ENCODE data around the gene MILR1. TPM values are rescaled to one million over a fixed set of nuclear protein-coding genes. Genes with fewer than 3 reads are reported as not detected.
"Not testable (repeated sequence)": the region's sequence is repeated elsewhere in the genome, so short reads cannot be mapped to it uniquely, and the experiment has no call there.

The MILR1 gene
- total RNA-seq, 1 experiment from 2014 or later, result 35.9 TPM

DNA sequence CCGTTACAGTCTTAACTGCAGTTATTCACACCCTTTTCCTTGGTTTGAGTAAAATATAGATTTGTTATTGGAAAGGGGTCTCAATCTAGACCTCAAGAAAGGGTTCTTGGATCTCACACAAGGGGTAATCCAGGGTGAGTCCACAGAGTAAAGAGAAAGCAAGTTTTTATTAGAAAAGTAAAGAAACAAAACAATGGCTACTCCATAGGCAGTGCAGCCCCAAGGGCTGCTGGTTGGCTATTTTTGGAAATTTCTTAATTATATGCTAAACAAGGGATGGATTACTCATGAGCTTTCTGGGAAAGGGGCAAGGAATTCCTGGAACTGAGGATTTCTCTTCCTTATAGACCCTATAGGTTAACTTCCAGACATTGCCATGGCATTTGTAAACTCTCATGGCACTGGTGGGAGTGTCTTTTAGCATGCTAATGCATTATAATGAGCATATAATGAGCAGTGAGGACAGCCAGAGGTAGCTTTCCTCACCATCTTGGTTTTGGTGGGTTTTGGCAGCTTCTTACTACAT, 24.5 kb upstream of the MILR1 start:
- in situ Hi-C loops (cut with HindIII; ENCODE audit: low pct_unique_long_range_greater_than_20kb, low sequenced_read_pairs), result no loop called here
- DNase-seq (ENCODE audit: low read depth), result no peak

DNA sequence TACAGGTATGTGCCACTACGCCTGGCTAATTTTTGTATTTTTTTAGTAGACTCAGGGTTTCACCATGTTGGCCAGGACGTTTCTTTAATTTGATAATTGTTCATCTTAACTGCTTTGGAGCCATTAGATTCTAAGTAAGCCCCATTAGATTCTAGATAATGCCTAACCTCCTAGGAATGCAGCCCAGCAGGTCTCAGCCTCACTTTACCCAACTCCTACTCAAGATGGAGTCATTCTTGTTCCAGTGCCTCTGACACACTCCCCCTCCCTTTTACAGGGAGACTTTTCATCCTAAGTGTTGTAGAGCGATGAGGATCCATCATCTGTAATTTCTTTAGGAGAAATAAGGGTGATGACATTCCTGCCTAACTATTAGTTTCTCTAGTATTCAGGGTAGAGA, 23.7 kb upstream of the MILR1 start:
- DNase-seq (ENCODE audit: low read depth), result no peak
- in situ Hi-C loops (cut with HindIII; ENCODE audit: low pct_unique_long_range_greater_than_20kb, low sequenced_read_pairs), result no loop called here

DNA sequence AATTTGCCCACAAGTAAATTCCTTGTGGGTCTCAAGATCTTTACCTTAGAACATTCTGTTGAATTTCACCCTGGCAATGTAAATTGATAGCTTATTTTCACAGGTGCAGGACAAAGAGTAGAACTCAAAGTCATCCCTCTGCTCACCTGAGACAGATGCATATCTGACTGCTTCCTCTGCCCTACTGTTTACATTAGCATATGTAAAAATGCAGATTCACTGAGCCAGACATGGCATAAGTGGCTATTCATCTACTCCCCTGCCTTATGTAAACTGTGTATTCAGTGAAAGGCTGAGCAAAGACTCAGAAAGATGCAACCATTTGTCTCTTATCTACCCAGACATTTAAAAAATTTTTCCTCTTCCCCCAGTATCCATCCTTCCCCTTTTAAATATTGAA, 22.3 kb upstream of the MILR1 start:
- no peak for DNase-seq (ENCODE audit: low read depth)
- in situ Hi-C loops (cut with HindIII; ENCODE audit: low pct_unique_long_range_greater_than_20kb, low sequenced_read_pairs), result no loop called here

DNA sequence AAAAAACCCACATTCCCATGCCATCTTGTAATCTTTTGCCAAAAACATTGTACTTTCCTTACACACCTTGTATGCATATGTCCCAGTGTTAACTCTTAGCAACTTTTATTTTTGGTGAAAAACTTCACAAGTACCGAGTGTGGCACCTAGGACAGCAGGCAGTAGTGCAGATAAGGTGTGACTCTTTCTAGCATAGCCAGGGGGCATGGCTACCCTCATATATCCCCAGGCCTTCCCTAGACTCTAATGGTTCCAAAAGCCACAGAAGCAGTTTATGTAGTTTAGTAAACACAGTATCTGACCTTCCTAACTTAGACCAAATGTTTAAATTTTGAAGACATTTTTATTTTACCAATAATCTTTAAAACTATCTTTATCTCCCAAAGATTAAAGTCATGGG, 20.5 kb upstream of the MILR1 start:
- DNase-seq (ENCODE audit: low read depth), result no peak
- in situ Hi-C loops (cut with HindIII; ENCODE audit: low pct_unique_long_range_greater_than_20kb, low sequenced_read_pairs), result no loop called here

DNA sequence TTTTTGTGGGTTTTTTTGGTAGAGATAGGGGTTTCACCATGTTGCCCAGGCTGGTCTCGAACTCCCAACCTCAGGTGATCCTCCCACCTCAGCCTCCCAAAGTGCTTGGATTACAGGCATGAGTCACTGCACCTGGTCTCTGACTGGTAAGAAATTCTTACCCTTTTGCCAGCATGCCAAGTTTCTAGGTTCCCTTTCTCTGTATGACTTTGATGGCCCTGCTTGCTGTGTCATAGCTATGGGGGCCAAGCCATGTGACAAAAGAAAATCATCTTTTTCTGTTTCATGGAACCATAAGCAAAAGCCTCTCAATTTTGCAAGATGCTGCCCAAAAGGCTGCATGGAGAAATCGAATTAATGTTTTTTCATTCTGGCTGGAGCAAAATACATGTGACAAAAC, 18.9 kb upstream of the MILR1 start:
- DNase-seq (ENCODE audit: low read depth); in situ Hi-C loops (cut with HindIII; ENCODE audit: low pct_unique_long_range_greater_than_20kb, low sequenced_read_pairs): not testable (repeated sequence)

DNA sequence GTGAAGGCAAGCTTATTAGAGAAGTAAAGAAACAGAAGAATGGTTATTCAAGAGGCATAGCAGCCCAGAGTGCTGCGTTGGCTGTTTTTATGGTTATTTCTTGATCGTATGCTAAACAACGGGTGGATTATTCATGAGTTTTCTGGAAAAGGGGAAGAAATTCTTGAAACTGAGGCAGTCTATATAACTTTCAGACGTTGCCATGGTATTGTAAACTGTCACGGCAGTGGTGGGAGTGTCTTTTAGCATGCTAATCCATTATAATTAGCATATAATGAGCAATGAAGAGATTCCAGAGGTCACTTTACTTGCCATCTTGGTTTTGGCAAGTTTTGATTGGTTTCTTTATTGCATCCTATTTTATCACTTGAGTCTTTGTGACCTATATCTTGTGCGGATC, 17.4 kb upstream of the MILR1 start:
- in situ Hi-C loops (cut with HindIII; ENCODE audit: low pct_unique_long_range_greater_than_20kb, low sequenced_read_pairs), result no loop called here
- DNase-seq (ENCODE audit: low read depth), result no peak

DNA sequence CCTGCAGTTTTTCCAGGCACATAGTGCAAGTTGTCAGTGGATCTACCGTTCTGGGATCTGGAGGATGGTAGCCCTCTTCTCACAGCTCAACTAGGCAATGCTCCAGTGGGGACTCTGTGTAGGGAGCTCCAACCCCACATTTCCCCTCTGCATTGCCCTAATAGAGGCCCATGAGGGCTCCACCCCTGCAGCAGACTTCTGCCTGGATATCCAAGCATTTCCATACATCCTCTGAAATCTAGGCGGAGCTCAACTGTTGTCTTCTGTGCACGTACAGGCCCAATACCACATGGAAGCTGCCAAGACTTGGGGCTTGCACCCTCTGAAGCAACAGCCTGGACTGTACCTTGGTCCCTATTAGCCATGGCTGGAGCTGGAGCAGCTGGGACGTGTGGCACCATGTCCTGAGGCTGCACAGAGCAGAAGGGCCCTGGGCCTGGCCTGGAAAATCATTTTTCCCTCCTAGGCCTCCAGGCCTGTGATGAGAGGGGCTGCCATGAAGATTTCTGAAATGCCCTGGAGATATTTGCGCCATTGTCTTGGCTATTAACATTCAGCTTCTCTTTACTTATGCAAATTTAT, 10.9 kb upstream of the MILR1 start:
- DNase-seq (ENCODE audit: low read depth), result no peak
- in situ Hi-C loops (cut with HindIII; ENCODE audit: low pct_unique_long_range_greater_than_20kb, low sequenced_read_pairs), result no loop called here

DNA sequence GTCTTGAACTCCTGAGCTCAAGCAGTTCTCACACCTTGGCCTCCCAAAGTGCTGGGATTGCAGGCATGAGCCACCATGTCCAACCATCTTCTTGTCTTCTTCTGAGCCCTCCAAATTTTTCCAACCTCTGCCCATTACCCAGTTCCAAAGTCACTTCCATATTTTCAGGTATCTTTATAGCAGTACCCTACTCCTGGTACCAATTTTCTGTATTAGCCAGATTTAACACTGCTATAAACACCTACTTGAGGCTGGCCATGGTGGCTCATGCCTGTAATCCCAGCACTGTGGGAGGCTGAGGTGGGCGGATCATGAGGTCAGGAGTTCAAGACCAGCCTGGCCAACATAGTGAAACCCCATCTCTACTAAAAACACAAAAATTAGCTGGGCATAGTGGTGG, 9.4 kb upstream of the MILR1 start:
- in situ Hi-C loops (cut with HindIII; ENCODE audit: low pct_unique_long_range_greater_than_20kb, low sequenced_read_pairs); DNase-seq (ENCODE audit: low read depth): not testable (repeated sequence)

DNA sequence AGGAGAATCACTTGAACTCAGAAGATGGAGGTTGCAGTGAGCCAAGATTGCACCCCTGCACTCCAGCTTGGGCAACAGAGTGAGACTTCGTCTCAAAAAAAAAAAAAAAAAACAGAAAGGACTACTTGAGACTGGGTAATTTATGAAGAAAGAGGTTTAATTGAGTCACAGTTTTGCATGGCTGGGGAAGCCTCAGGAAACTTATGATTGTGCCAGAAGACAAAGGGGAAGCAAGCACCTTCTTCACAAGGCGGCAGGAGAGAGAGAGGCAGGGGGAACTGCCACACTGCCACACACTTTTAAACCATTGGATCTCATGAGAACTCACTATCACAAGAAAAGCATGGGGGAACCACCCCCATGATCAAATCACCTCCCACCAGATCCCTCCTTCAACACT, 9.0 kb upstream of the MILR1 start:
- no peak for DNase-seq (ENCODE audit: low read depth)
- in situ Hi-C loops (cut with HindIII; ENCODE audit: low pct_unique_long_range_greater_than_20kb, low sequenced_read_pairs), result no loop called here

DNA sequence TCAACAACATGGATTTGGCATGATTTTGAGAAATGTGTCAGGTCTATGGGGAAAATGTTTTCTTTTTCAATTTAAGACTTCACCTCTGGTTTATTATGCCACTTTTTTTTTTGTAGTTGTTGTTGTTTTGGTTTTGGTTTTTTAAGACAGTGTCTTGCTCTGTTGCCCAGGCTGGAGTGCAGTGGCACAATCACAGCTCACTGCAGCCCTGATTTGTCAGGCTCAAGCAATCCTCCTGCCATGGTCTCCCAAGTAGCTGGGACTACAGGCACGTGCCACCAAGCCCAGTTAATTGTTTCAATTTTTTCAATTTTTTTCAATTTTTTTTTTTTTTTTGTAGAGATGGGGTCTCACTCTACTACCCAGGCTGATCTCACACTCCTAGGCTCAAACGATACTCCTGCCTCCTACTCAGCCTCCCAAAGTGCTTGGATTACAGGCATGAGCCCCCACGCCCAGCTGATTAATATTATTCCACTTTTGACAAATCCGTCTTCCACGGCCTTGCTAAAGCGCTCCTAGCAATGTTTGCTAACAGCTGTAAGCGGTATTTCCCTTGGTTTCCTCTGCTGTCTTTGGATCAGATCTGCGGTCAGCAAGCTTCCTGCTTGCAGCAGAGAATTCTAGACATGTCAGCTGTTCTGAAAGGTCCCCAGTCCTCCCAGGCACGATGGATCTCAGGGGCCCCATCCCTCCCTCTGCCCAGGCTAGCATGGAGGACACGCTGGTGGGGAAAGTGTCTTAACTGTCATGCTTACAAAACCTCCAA, 7.0 kb upstream of the MILR1 start:
- in situ Hi-C loops (cut with HindIII; ENCODE audit: low pct_unique_long_range_greater_than_20kb, low sequenced_read_pairs), result no loop called here
- DNase-seq (ENCODE audit: low read depth), result no peak

DNA sequence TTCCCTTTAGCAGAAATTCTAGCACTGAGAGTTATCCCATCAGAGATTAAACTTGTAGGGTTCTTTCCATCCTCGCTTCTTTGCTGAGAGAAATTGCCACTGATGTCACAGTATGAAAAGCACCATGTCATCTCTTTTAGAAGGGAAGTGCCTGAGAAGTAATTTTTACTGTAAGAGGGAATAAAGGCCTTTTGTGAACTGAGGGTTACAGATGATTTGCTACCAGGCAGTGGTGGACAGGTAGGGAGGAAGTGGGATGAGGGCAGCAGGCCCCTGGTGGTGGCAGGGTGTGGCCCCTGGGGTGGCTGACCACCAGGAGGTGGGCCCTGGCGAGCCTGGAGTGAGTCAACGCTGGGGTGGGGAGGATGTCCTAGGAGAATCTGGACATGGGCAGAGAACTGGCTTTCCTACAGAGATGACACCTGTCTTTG, 6.4 kb upstream of the MILR1 start:
- in situ Hi-C loops (cut with HindIII; ENCODE audit: low pct_unique_long_range_greater_than_20kb, low sequenced_read_pairs), result no loop called here
- no peak for DNase-seq (ENCODE audit: low read depth)

DNA sequence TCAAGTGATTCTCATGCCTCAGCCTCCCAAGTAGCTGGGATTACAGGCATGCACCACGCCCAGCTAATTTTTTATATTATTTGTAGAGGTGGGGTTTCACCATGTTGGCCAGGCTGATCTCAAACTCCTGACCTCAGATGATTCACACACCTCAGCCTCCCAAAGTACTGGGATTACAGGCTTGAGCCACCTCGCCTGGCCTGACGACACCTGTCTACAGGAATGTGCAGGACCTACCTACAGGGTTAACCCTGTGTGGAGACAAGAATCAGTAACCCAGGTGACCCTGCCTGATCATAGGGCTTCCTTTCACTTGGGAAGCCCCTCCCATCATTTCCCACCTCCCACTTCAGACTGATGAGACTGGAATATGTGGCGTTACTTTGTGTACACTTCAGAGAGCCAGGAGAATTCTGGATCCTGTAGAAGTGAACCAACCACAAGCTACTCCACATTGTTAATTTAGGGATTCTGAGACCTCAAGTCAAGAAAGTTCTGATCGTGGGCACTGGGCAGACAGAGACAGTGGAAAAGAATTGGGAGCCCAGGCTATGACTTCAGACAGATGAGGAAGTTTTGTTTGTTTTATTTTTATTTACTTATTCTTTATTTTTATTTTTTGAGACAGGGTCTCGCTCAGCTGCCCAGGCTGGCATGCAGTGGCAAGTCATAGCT, 5.7 kb upstream of the MILR1 start:
- in situ Hi-C loops (cut with HindIII; ENCODE audit: low pct_unique_long_range_greater_than_20kb, low sequenced_read_pairs), result no loop called here
- DNase-seq (ENCODE audit: low read depth), result no peak

DNA sequence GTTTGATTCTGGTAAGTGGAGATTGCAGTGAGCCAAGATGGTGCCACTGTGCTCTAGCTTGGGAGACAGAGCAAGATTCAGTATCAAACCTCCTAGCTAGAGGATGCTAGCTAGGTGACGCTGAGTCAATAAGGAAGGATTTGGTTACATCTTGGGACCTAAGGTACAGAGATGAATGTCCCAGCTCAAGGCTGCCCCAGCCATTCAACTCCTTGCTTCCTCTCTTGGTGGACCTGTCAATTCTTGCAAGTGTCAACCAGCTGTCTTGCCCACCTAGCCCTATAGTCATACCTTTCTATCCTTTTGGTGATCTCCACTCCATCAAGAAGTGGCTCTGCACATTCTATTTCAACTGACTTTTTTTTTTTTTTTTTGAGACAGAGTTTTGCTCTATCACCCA, 1.4 kb upstream of the MILR1 start:
- in situ Hi-C loops (cut with HindIII; ENCODE audit: low pct_unique_long_range_greater_than_20kb, low sequenced_read_pairs), result no loop called here
- DNase-seq (ENCODE audit: low read depth), result no peak

DNA sequence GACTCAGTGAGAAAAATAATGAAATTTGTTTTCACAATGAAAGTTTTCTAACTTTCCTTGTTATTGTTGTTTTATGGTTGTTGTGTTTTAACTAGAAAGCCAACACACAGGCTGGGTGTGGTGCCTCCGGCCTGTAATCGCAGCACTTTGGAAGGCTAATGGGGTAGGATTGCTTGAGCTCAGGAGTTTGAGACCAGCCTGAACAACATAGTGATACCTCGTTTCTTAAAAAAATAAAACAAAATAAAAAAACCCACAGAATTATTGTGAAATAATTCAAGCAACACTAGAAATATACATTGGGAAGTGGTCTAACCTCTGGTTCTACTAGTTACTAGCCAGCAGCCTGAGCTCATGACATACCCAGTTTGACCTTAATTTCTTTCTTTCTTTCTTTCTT, 630 bp downstream of the MILR1 start:
- no peak for DNase-seq (ENCODE audit: low read depth)
- in situ Hi-C loops (cut with HindIII; ENCODE audit: low pct_unique_long_range_greater_than_20kb, low sequenced_read_pairs), result no loop called here

DNA sequence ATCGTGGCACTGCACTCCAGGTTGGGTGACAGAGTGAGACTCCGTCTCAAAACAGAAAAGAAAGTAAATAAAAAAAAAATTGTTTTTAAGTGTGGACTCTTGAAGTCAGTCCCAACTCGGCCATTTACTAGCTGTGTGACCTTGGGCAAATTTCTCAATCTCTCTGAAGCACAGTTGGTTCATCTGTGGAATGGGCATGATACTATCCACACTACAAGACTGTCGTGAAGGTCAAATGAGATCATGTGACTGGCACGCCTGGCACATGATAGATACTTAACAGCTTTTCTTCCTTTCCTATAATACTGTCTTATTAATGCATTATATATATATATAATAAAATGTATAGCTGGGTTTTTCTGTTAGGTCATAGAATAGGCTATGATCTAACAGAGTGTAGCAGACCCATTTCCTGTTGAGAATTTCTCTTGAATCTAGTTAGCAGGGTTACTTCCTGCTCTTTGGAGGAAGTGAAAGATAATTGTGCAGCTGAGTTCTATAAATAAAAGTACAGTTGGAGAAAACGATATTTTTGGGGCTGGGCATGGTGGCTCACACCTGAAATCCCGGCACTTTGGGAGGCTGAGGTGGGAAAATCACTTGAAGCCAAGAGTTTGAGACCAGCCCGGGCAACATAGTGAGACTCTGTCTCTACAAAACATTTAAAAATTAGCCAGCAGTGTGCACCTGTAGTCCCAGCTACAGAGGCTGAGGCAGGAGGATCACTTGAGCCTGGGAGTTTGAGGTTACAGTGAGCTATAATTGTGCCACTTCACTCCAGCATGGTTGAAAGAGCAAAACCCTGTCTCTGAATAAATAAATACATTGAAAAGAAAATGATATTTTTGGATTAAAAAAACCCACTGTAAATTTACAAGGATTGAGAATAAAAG, 7.3 kb downstream of the MILR1 start:
- DNase-seq (ENCODE audit: low read depth), result no peak
- in situ Hi-C loops (cut with HindIII; ENCODE audit: low pct_unique_long_range_greater_than_20kb, low sequenced_read_pairs), result no loop called here

DNA sequence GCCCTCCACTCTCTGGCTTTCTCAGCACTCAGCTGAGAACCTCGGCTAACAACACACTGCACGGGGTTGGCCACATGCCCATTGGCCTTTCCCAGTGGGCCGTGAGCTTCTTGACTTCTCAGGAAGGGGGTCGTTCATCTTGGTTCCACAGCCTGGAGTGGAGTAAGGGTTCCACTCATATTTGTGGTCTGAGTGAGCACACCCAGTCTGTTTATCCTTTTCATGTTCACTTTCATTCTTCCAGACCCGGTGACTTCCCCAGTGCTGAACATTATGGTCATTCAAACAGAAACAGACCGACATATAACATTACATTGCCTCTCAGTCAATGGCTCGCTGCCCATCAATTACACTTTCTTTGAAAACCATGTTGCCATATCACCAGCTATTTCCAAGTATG, 8.2 kb downstream of the MILR1 start:
- DNase-seq (ENCODE audit: low read depth), result no peak
- in situ Hi-C loops (cut with HindIII; ENCODE audit: low pct_unique_long_range_greater_than_20kb, low sequenced_read_pairs), result no loop called here

DNA sequence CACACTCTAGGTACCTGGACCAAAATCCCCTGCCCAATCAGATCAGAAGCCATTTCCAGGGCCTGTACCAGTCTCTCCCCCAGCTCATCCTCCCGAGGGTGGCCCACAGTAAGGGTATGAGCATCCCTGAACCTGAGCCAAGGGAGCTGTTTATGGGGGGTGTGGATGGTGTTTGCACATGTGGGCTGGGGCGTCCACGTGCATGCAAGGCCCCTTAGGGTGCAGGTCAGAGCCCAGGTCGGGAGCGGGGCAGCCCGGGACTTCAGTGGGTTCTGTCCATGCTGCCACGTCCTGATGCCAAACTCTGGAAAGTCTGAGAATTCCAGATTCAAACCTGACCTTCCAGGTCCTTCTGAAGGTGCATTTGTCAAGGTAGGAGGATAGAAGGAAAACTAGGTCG, 9.8 kb downstream of the MILR1 start:
- no peak for DNase-seq (ENCODE audit: low read depth)
- in situ Hi-C loops (cut with HindIII; ENCODE audit: low pct_unique_long_range_greater_than_20kb, low sequenced_read_pairs), result no loop called here

DNA sequence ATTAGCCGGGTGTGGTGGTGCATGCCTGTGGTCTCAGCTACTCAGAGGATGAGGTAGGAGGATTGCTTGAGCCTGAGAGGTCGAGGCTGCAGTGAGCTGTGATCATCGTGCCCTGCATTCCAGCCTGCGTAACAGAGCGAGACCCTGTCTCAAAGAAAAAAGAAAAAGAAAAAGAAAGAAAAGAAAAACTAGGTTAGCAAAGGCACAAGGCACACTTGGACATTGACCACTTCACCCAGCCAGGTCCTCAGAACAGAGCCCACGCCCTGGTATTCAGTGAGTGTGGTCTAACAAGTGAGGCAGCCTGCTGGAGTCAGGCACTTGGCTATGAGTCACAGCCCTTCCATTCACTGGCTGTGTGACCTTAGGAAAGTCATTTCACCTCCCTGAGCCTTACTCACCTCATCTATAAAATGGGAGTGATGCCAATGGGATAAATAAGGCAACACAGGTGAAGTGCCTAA, 10.4 kb downstream of the MILR1 start:
- DNase-seq (ENCODE audit: low read depth), result no peak

More for the DNA sequence above, 10.4 kb downstream of the MILR1 start:
- in situ Hi-C loops (cut with HindIII; ENCODE audit: low pct_unique_long_range_greater_than_20kb, low sequenced_read_pairs), result no loop called here

Data from Caki2 (cell line).